ENCODE results near the gene OAS3. TPM values are rescaled to one million over a fixed set of nuclear protein-coding genes. Genes with fewer than 3 reads are reported as not detected.
"Not testable (repeated sequence)": the region's sequence is repeated elsewhere in the genome, so short reads cannot be mapped to it uniquely, and the experiment has no call there.

The OAS3 gene
- total RNA-seq, 1 experiment from 2014 or later = 42.6 TPM

- CTCF ChIA-PET = no interaction called here
- TF ChIP-seq EZH2 (IDR thresholded peaks at IDR 0.05; ENCODE audit: borderline replicate concordance, low read depth, low read length, poor library complexity, severe bottlenecking) = no peak
- TF ChIP-seq CTCF (conservative IDR thresholded peaks at IDR 0.05; ENCODE audit: low read depth, low read length) = no peak
- BruUV-seq (replicated peaks) = no TSS peak
These were observed 28.6 kb upstream of the OAS3 start for GRCh38 chr12:112909693-112910092.

GRCh38 chr12:112913038-112913688 is 25.1 kb upstream of the OAS3 start:
- no TSS peak for BruUV-seq (replicated peaks)

More at GRCh38 chr12:112909693-112910092, 28.6 kb upstream of the OAS3 start:
- DNase-seq (ENCODE audit: low spot score) = no peak
- intact Hi-C loops (cut with micrococcal nuclease; ENCODE audit: unreplicated experiment) = no loop called here
- Histone ChIP-seq H3K9me3 (ENCODE audit: low read depth, low read length, poor library complexity, severe bottlenecking) (peaks cover 20% of the 10 kb centered on the region), H3K27me3 (replicated peaks; ENCODE audit: insufficient read depth, low read depth, low read length, poor library complexity) (no peaks in the 10 kb centered on the region), H3K4me3 (ENCODE audit: low read depth, low read length, poor library complexity, severe bottlenecking) (no peak overlapping the region), H3K36me3 (ENCODE audit: insufficient read depth, low read length, poor library complexity, severe bottlenecking) (no peaks in the 10 kb centered on the region), H3K27ac (ENCODE audit: low read depth, low read length, poor library complexity, severe bottlenecking) (no peak overlapping the region), H3K4me1 (ENCODE audit: insufficient read depth, low read length, poor library complexity, severe bottlenecking) (peaks cover 11% of the 10 kb centered on the region)
- POLR2A ChIA-PET (ENCODE audit: low non-redundant PET) = no interaction called here

GRCh38 chr12:112913888-112914287 is 24.4 kb upstream of the OAS3 start:
- H3K27ac ChIP-seq (ENCODE audit: low read depth, low read length, poor library complexity, severe bottlenecking); BruUV-seq (replicated peaks); H3K36me3 ChIP-seq (ENCODE audit: insufficient read depth, low read length, poor library complexity, severe bottlenecking); H3K4me1 ChIP-seq (ENCODE audit: insufficient read depth, low read length, poor library complexity, severe bottlenecking); CTCF ChIA-PET; DNase-seq (ENCODE audit: low spot score); POLR2A ChIA-PET (ENCODE audit: low non-redundant PET); H3K4me3 ChIP-seq (ENCODE audit: low read depth, low read length, poor library complexity, severe bottlenecking); intact Hi-C loops (cut with micrococcal nuclease; ENCODE audit: unreplicated experiment); H3K27me3 ChIP-seq (replicated peaks; ENCODE audit: insufficient read depth, low read depth, low read length, poor library complexity): not testable (repeated sequence)
- H3K9me3 ChIP-seq (ENCODE audit: low read depth, low read length, poor library complexity, severe bottlenecking) = peaks cover 20% of the 10 kb centered on the region

More at GRCh38 chr12:112913038-112913688, 25.1 kb upstream of the OAS3 start:
- no peak overlapping the region for H3K4me3 ChIP-seq (ENCODE audit: low read depth, low read length, poor library complexity, severe bottlenecking)
- no peak for TF ChIP-seq CTCF (conservative IDR thresholded peaks at IDR 0.05; ENCODE audit: low read depth, low read length)
- no peak for TF ChIP-seq EZH2 (IDR thresholded peaks at IDR 0.05; ENCODE audit: borderline replicate concordance, low read depth, low read length, poor library complexity, severe bottlenecking)
- peaks cover 5% of the 10 kb centered on the region for H3K36me3 ChIP-seq (ENCODE audit: insufficient read depth, low read length, poor library complexity, severe bottlenecking)
- H3K27me3 ChIP-seq (replicated peaks; ENCODE audit: insufficient read depth, low read depth, low read length, poor library complexity) = no peaks in the 10 kb centered on the region
- peaks cover 20% of the 10 kb centered on the region for H3K9me3 ChIP-seq (ENCODE audit: low read depth, low read length, poor library complexity, severe bottlenecking)
- DNase-seq (ENCODE audit: low spot score) = no peak
- no peak overlapping the region for H3K27ac ChIP-seq (ENCODE audit: low read depth, low read length, poor library complexity, severe bottlenecking)
- ChIA-PET CTCF (no interaction called here), POLR2A (ENCODE audit: low non-redundant PET) (no interaction called here)
- no peaks in the 10 kb centered on the region for H3K4me1 ChIP-seq (ENCODE audit: insufficient read depth, low read length, poor library complexity, severe bottlenecking)
- intact Hi-C loops (cut with micrococcal nuclease; ENCODE audit: unreplicated experiment) = no loop called here

GRCh38 chr12:112916270-112916669 is 22.0 kb upstream of the OAS3 start:
- no peak for DNase-seq (ENCODE audit: low spot score)
- no peaks in the 10 kb centered on the region for H3K4me1 ChIP-seq (ENCODE audit: insufficient read depth, low read length, poor library complexity, severe bottlenecking)
- no peak overlapping the region for H3K4me3 ChIP-seq (ENCODE audit: low read depth, low read length, poor library complexity, severe bottlenecking)
- H3K27ac ChIP-seq (ENCODE audit: low read depth, low read length, poor library complexity, severe bottlenecking) = peak overlapping the region; percentile 9
- H3K27me3 ChIP-seq (replicated peaks; ENCODE audit: insufficient read depth, low read depth, low read length, poor library complexity) = no peaks in the 10 kb centered on the region
- BruUV-seq (replicated peaks) = no TSS peak
- POLR2A ChIA-PET (ENCODE audit: low non-redundant PET) = no interaction called here
- CTCF ChIA-PET = no interaction called here
- peaks cover 5% of the 10 kb centered on the region for H3K36me3 ChIP-seq (ENCODE audit: insufficient read depth, low read length, poor library complexity, severe bottlenecking)
- intact Hi-C loops (cut with micrococcal nuclease; ENCODE audit: unreplicated experiment) = no loop called here
- H3K9me3 ChIP-seq (ENCODE audit: low read depth, low read length, poor library complexity, severe bottlenecking) = peaks cover 20% of the 10 kb centered on the region
- TF ChIP-seq CTCF (conservative IDR thresholded peaks at IDR 0.05; ENCODE audit: low read depth, low read length) = no peak
- no peak for TF ChIP-seq EZH2 (IDR thresholded peaks at IDR 0.05; ENCODE audit: borderline replicate concordance, low read depth, low read length, poor library complexity, severe bottlenecking)
